GM10248 (cell line): ENCODE measurements around the gene SLC28A1.
"Not testable (repeated sequence)": the region's sequence is repeated elsewhere in the genome, so short reads cannot be mapped to it uniquely, and the experiment has no call there.

Source experiments
- CTCF ChIA-PET: fragments of 300-600 bp; sonication (Branson Sonifier 250); formaldehyde crosslinking; extraction: SDS; loops from one replicate; lab custom pipeline; 2021; ENCODE audit warnings: antibody characterized with exemption; lab: Yijun Ruan, JAX
- POLR2A ChIA-PET: fragments of 350-650 bp; sonication (Branson Sonifier 250); formaldehyde crosslinking; extraction: SDS; loops from one replicate; lab custom pipeline; 2020; ENCODE audit warnings: antibody characterized with exemption; lab: Yijun Ruan, JAX
- DNase-seq: peaks from one replicate; pipeline ENCODE4 v3.0.0; 2012; ENCODE audit errors: extremely low spot score
- TF ChIP-seq, protein P1 (sequence below): IDR thresholded peaks from 2 replicates; pipeline ENCODE4 v1.5.1; 2012; ENCODE audit warnings: mild to moderate bottlenecking, low read depth; ENCODE audit errors: extremely low read depth, missing control alignments, control extremely low read depth

Gene SLC28A1

DNA sequence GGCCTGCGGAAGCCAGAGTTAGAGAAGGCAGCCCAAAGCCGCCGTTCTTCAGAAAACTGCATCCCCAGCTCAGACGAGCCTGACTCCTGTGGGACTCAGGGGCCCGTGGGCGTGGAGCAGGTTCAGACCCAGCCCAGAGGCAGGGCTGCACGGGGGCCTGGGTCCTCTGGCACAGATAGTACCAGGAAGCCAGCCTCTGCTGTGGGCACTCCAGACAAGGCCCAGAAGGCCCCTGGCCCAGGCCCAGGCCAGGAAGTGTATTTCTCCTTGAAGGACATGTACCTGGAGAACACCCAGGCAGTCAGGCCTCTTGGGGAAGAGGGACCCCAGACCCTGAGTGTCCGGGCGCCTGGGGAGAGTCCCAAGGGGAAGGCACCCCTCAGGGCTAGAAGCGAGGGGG is 44.2 kb upstream of the SLC28A1 start:
- no peak for DNase-seq
- POLR2A ChIA-PET: no interaction called here
- TF ChIP-seq, protein P1, sequence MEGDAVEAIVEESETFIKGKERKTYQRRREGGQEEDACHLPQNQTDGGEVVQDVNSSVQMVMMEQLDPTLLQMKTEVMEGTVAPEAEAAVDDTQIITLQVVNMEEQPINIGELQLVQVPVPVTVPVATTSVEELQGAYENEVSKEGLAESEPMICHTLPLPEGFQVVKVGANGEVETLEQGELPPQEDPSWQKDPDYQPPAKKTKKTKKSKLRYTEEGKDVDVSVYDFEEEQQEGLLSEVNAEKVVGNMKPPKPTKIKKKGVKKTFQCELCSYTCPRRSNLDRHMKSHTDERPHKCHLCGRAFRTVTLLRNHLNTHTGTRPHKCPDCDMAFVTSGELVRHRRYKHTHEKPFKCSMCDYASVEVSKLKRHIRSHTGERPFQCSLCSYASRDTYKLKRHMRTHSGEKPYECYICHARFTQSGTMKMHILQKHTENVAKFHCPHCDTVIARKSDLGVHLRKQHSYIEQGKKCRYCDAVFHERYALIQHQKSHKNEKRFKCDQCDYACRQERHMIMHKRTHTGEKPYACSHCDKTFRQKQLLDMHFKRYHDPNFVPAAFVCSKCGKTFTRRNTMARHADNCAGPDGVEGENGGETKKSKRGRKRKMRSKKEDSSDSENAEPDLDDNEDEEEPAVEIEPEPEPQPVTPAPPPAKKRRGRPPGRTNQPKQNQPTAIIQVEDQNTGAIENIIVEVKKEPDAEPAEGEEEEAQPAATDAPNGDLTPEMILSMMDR: no peak
- CTCF ChIA-PET: interaction anchor here (1.9 kb wide), 1 partner anchor 18 kb away, joined by 7 read pairs; no protein-coding TSS in a partner anchor

DNA sequence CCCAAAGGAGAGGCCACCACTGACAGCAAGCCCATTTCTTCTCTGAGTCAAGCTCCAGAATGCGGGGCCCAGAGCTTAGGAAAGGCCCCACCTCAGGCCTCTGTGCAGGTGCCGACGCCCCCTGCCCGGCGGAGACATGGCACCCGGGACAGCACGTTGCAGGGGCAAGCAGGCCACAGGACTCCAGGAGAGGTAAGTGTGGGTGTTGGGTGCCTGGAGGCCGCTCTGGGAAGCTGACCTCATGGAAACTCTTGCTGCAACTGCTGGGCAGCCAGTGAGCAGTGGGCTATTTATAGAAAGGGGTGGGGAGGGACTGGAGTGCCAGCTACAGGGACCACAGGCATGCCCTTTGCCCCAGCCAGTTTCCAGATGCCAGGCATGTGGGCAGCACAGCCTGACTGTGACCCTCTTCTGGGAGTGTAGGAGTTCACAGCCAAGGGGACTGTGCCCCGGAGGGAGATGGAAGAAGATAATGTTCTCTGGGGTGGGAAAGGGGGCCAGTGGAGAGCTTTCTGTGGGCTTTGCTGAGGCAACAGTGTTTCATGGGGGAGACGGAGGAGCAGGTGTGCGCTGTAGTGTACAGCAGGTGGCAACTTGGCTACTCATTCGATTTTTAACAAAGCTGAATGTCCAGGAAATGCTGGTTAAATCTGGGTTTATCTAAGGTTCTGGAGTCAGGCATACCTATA is 43.6 kb upstream of the SLC28A1 start:
- POLR2A ChIA-PET: interaction anchor here (0.5 kb wide), 1 partner anchor 136 kb away, joined by 4 read pairs; no protein-coding TSS in a partner anchor
- CTCF ChIA-PET: interaction anchor here (1.0 to 1.9 kb wide), 2 partner anchors 18 to 269 kb away, joined by 4 to 7 read pairs; no protein-coding TSS in a partner anchor
- TF ChIP-seq, protein P1: no peak
- DNase-seq: no peak

DNA sequence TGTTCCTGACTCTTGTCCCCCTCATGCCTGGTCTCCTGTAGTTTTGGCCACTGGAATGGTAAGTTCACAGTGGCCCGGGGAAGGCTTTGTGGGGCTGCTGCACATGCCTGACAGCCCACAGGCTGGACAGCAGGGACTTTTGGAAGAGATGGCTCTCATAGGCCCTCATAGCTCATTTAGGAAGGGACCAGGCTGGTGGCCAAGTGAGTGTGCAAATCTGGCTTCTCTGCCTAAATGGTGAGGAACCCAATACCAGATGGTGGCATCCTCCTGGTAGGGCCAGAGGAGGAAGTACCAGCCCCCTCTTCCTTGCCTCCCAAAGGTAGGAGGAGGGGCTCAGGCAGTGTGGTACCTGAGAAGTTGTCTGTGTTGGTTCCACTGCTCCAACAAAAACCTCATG is 41.7 kb upstream of the SLC28A1 start:
- no peak for DNase-seq
- POLR2A ChIA-PET: no interaction called here
- CTCF ChIA-PET: interaction anchor here (1.7 kb wide), 1 partner anchor 9 kb away, joined by 7 read pairs; no protein-coding TSS in a partner anchor
- TF ChIP-seq, protein P1: no peak

DNA sequence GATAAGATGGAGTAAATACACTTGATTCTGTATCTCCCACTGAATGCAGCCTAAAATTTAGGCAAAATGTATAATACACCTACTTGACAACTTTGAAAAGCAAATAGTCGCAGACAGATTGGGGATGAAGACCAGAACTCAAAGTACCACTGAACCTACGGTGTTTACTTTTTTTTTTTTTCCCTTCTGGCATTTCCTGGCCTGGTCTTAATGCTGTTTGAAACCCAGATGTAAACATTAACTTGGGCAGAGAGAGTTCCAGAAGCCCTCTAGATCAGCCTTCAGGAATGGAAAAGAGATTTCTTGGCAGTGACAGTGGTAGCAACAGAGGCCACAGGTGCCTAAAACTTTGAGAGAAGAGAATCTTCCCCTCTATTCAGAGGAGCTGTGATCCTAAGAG is 39.5 kb upstream of the SLC28A1 start:
- TF ChIP-seq, protein P1: no peak
- DNase-seq: no peak
- ChIA-PET CTCF (interaction anchor here (1.1 to 2.1 kb wide), 10 partner anchors 8 to 83 kb away, joined by 3 to 10 read pairs (median 4); no protein-coding TSS in a partner anchor), POLR2A (no interaction called here)

DNA sequence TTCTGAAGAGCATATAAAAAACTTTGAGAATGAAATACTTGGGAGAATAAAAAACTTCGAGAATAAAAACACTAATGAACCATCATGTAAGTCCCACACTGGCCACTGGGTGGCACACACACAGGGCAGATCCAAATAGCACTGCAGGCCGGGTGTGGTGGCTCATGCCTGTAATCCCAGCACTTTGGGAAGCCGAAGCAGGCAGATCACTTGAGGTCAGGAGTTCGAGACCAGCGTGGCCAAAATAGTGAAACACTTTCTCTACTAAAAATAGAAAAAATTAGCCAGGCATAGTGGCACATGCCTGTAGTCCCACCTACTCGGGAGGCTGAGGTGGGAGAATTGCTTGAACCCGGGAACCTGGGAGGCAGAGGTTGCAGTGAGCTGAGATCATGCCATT is 38.8 kb upstream of the SLC28A1 start:
- DNase-seq: peak; percentile 48
- CTCF ChIA-PET: interaction anchor here (1.1 to 2.1 kb wide), 10 partner anchors 9 to 83 kb away, joined by 3 to 10 read pairs (median 4); no protein-coding TSS in a partner anchor
- TF ChIP-seq, protein P1: peak; percentile 57
- POLR2A ChIA-PET: not testable (repeated sequence)

DNA sequence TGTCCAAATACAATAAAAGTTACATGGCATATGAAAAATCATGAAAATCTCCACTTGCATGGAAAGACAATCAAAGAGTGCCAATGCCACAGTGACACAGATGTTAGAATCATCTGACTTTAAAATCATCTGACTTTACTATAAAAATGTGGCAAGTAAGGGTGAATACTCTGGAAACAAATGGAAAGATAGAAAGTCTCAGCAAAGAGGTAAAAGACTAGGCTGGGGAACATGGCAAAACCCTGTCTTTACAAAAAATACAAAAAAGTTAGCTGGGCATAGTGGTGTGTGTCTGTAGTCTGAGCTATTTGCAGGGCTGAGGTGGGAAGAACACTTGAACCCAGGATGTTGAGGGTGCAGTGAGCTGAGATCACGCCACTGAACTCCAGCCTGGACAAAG is 38.2 kb upstream of the SLC28A1 start:
- CTCF ChIA-PET: interaction anchor here (0.6 to 2.1 kb wide), 8 partner anchors 8 to 68 kb away, joined by 3 to 10 read pairs (median 4); no protein-coding TSS in a partner anchor
- DNase-seq: no peak
- POLR2A ChIA-PET: no interaction called here
- TF ChIP-seq, protein P1: no peak
